Activated CD4-positive, alpha-beta T cell treated with anti-CD3 and anti-CD28 coated beads for 36 hours (primary cell): ENCODE measurements around the gene SLC12A6. TPM values are rescaled to one million over a fixed set of nuclear protein-coding genes. Genes with fewer than 3 reads are reported as not detected.
A peak's percentile ranks its signal among the peaks of the same experiment; 100 is the strongest.
"Not testable (repeated sequence)": the region's sequence is repeated elsewhere in the genome, so short reads cannot be mapped to it uniquely, and the experiment has no call there.

Source experiments
- ATAC-seq: fragments of 200-7000 bp; cut with Tn5 transposase; one replicate; pipeline ENCODE4 v1.10.0; 2021; ENCODE audit warnings: mild to moderate bottlenecking, moderate library complexity
- CTCF ChIA-PET: fragments of 350-600 bp; sonication (Branson Sonifier 250); formaldehyde crosslinking; loops from one replicate; lab custom pipeline; 2021; ENCODE audit warnings: antibody characterized with exemption; lab: Charles Lee
- POLR2A ChIA-PET: fragments of 350-600 bp; sonication (Branson Sonifier 250); formaldehyde crosslinking; loops from one replicate; lab custom pipeline; 2021; ENCODE audit warnings: antibody characterized with exemption, inconsistent platforms; lab: Charles Lee
- DNase-seq: peaks from one replicate; pipeline ENCODE4 v3.0.0-alpha.2; 2020
- H3K27ac Mint-ChIP-seq: one replicate; pipeline ENCODE4 v1.8.0; 2021; ENCODE audit warnings: mixed read lengths
- H3K27me3 Mint-ChIP-seq: one replicate; pipeline ENCODE4 v1.8.0; 2021; ENCODE audit warnings: mixed read lengths
- H3K36me3 Mint-ChIP-seq: one replicate; pipeline ENCODE4 v1.8.0; 2021; ENCODE audit warnings: low read depth, mixed read lengths
- H3K4me1 Mint-ChIP-seq: one replicate; pipeline ENCODE4 v1.8.0; 2021; ENCODE audit warnings: mixed read lengths
- H3K4me3 Mint-ChIP-seq: one replicate; pipeline ENCODE4 v1.8.0; 2021; ENCODE audit warnings: mild to moderate bottlenecking, moderate library complexity, mixed read lengths
- H3K9me3 Mint-ChIP-seq: one replicate; pipeline ENCODE4 v1.8.0; 2021; ENCODE audit warnings: low read depth, mixed read lengths
- intact Hi-C, 2 experiments: fragments of 100-400 bp; cut with DNase I in 1 of 2; cut with micrococcal nuclease in 1 of 2; formaldehyde crosslinking; loops; one replicate each; pipeline versions ENCODE4 v1.14.2 to v1.15.1; 2022 to 2024; cut with DNase I, micrococcal nuclease
- microRNA-seq: library from miRNA; unstranded; fragments of <30 nt; microRNA quantifications from one replicate; pipeline ENCODE4 v1.2.0, GENCODE V29; 2021; ENCODE audit warnings: borderline replicate concordance
- total RNA-seq, 2 experiments: library from RNA; stranded (reverse); gene quantifications; one replicate each; pipeline ENCODE4 v1.2.3, GENCODE V29; 2021

Gene SLC12A6
- total RNA-seq, 2 experiments from 2014 or later = 18.2 to 22.1 TPM

- H3K27me3 Mint-ChIP-seq = no peaks in the 10 kb centered on the region
- CTCF ChIA-PET = interaction anchor here (1.4 kb wide), 1 partner anchor 94 kb away, joined by 4 read pairs; no protein-coding TSS in a partner anchor
- intact Hi-C loops = no loop called here
- no peaks in the 10 kb centered on the region for H3K9me3 Mint-ChIP-seq
- POLR2A ChIA-PET = no interaction called here
- no peak overlapping the region for H3K27ac Mint-ChIP-seq
- H3K36me3 Mint-ChIP-seq = peaks cover 38% of the 10 kb centered on the region
- ATAC-seq (no peak), DNase-seq (no peak)
- H3K4me1 Mint-ChIP-seq = peaks cover 45% of the 10 kb centered on the region
- H3K4me3 Mint-ChIP-seq = no peak overlapping the region
Measured at GRCh38 chr15:34203936-34204335, 133.6 kb downstream of the SLC12A6 start.

GRCh38 chr15:34203305-34203704 is 134.3 kb downstream of the SLC12A6 start:
- Mint-ChIP-seq H3K9me3 (no peaks in the 10 kb centered on the region), H3K4me1 (peaks cover 39% of the 10 kb centered on the region), H3K4me3 (no peak overlapping the region), H3K27ac (peak overlapping the region; percentile 6), H3K27me3 (no peaks in the 10 kb centered on the region), H3K36me3 (peaks cover 40% of the 10 kb centered on the region)
- ATAC-seq (no peak), DNase-seq (no peak)
- POLR2A ChIA-PET = no interaction called here
- intact Hi-C loops = no loop called here
- CTCF ChIA-PET = interaction anchor here (1.4 kb wide), 1 partner anchor 93 kb away, joined by 4 read pairs; no protein-coding TSS in a partner anchor

- H3K4me1 Mint-ChIP-seq, H3K27me3 Mint-ChIP-seq, H3K4me3 Mint-ChIP-seq, intact Hi-C loops, ATAC-seq, H3K36me3 Mint-ChIP-seq, CTCF ChIA-PET, H3K27ac Mint-ChIP-seq, H3K9me3 Mint-ChIP-seq, POLR2A ChIA-PET, DNase-seq: not testable (repeated sequence)
Measured at GRCh38 chr15:34193272-34193671, 144.3 kb downstream of the SLC12A6 start.

- Mint-ChIP-seq H3K4me1 (peaks cover 2% of the 10 kb centered on the region), H3K4me3 (no peak overlapping the region), H3K27me3 (no peaks in the 10 kb centered on the region), H3K27ac (no peak overlapping the region), H3K36me3 (peaks cover 6% of the 10 kb centered on the region), H3K9me3 (no peaks in the 10 kb centered on the region)
- intact Hi-C loops = no loop called here
- CTCF ChIA-PET = interaction anchor here (1.4 kb wide), 1 partner anchor 128 kb away, joined by 3 read pairs; no protein-coding TSS in a partner anchor
- POLR2A ChIA-PET = no interaction called here
- DNase-seq = no peak
- no peak for ATAC-seq
Measured at GRCh38 chr15:34188711-34189110, 148.9 kb downstream of the SLC12A6 start.

- H3K4me3 Mint-ChIP-seq = no peak overlapping the region
- CTCF ChIA-PET = interaction anchor here (0.6 kb wide), 1 partner anchor 734 kb away, joined by 3 read pairs; no protein-coding TSS in a partner anchor
- H3K4me1 Mint-ChIP-seq = peaks cover 2% of the 10 kb centered on the region
- H3K9me3 Mint-ChIP-seq = no peaks in the 10 kb centered on the region
- intact Hi-C loops = no loop called here
- DNase-seq (no peak), ATAC-seq (no peak)
- POLR2A ChIA-PET = no interaction called here
- no peaks in the 10 kb centered on the region for H3K27me3 Mint-ChIP-seq
- H3K27ac Mint-ChIP-seq = peak overlapping the region; percentile 38
- H3K36me3 Mint-ChIP-seq = peaks cover 12% of the 10 kb centered on the region
Measured at GRCh38 chr15:34185666-34186065, 151.9 kb downstream of the SLC12A6 start.

- intact Hi-C loops = no loop called here
- DNase-seq = no peak
- ChIA-PET POLR2A (no interaction called here), CTCF (interaction anchor here (0.8 to 1.5 kb wide), 4 partner anchors 14 to 73 kb away, joined by 3 read pairs; partner anchors contain the start of gene KATNBL1)
- Mint-ChIP-seq H3K27me3 (no peaks in the 10 kb centered on the region), H3K4me3 (no peak overlapping the region), H3K9me3 (peaks cover 2% of the 10 kb centered on the region), H3K27ac (no peak overlapping the region), H3K36me3 (peaks cover 19% of the 10 kb centered on the region), H3K4me1 (peaks cover 4% of the 10 kb centered on the region)
- ATAC-seq = no peak
Measured at GRCh38 chr15:34182942-34183341, 154.6 kb downstream of the SLC12A6 start.

Small RNA genes lying within 50 kb of the gene (microRNA-seq; reads per million reads assigned to microRNA genes)
- not detected for gene MIR1233-1

Other genes starting within 250 kb of the SLC12A6 start
- 10 to 100 TPM; 46.7 to 48.5 TPM for gene EMC7, start 235.9 kb downstream of the SLC12A6 start, total RNA-seq
- 1 to 10 TPM; 2.3 to 2.4 TPM for gene PGBD4, start 235.7 kb downstream of the SLC12A6 start, total RNA-seq
- gene KATNBL1, start 127.7 kb downstream of the SLC12A6 start, total RNA-seq = 10 to 100 TPM; 45.0 to 47.5 TPM
- gene EMC4, start 112.8 kb downstream of the SLC12A6 start, total RNA-seq = 10 to 100 TPM; 85.5 to 91.0 TPM
- 100 to 1,000 TPM; 217 to 313 TPM for gene NOP10, start 5.4 kb upstream of the SLC12A6 start, total RNA-seq
- gene NUTM1, start 5.5 kb upstream of the SLC12A6 start, total RNA-seq = not detected
- gene LPCAT4, start 29.4 kb upstream of the SLC12A6 start, total RNA-seq = 10 to 100 TPM; 44.4 to 52.7 TPM
- gene GOLGA8A, start 100.0 kb upstream of the SLC12A6 start, total RNA-seq = 100 to 1,000 TPM; 147 to 165 TPM
- gene GOLGA8B, start 245.9 kb upstream of the SLC12A6 start, total RNA-seq = 10 to 100 TPM; 47.9 to 49.4 TPM